ENCODE results near the gene NSMF.
A peak's percentile ranks its signal among the peaks of the same experiment; 100 is the strongest.

The NSMF gene

DNA sequence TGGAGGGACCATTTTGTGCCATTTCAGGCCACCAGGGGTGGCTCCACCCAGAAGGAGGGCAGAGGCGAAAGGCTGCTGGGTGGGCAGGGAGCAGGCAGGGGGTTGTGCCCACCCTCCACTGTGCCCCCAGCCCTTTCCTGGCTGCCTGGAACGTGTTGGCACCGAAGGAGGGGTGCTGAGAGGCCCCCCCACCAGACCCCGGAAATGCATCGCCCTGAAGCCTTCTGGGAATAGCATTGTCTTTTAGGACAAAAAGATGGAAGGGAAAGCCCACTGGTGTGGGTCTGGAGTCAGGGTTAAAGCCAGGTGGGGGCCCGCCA, 30.9 kb downstream of the NSMF start:
- Mint-ChIP-seq H3K36me3 (ENCODE audit: low read depth) (no peaks in the 10 kb centered on the region), H3K9me3 (no peaks in the 10 kb centered on the region)

DNA sequence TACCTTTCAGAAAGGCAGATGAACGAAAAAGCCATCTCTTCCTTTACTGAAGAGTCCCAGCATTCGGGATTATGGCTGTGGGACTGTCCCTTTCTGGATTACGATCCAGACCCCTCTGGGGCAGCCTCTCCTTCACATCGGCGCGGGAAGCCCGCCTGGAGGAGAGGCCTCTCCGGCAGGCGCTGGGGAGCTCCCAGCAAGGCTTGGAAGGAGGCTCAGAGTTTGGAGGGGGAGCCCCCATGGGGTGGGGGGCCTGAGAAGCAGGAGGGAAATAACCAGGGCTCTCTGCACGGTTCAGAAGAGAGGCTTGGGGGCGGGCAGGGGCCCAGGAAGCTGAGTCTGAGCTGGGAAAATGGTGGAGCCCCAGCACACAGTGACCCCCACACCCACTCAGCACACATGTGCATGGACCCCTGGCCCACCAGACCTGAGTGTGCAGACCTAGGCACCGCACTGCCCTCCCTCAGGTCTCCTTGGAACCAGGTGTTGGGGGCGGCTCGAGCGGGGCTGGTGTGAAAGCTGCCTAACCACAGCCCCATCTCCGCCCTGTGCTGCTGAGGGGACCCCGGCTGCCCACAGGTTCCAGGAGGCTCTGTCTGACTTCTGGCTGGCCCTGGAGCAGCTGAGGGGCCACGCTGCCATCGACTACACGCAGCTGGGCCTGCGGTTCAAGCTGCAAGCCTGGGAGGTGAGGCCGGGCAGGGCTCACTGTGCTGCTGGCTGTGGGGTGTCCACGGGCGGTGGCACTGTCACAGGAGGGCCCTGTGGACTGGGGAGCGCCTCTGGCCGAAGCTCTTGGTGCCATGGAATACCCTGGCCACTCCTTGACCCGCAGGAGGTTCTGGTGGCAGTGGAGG, 31.5 kb downstream of the NSMF start:
- Mint-ChIP-seq H3K4me3 (no peak overlapping the region), H3K9me3 (no peaks in the 10 kb centered on the region), H3K27ac (no peak overlapping the region), H3K36me3 (ENCODE audit: low read depth) (no peaks in the 10 kb centered on the region), H3K27me3 (ENCODE audit: low read depth, poor library complexity) (peaks cover 12% of the 10 kb centered on the region), H3K4me1 (peaks cover 14% of the 10 kb centered on the region)
- TF ChIP-seq, protein P1, sequence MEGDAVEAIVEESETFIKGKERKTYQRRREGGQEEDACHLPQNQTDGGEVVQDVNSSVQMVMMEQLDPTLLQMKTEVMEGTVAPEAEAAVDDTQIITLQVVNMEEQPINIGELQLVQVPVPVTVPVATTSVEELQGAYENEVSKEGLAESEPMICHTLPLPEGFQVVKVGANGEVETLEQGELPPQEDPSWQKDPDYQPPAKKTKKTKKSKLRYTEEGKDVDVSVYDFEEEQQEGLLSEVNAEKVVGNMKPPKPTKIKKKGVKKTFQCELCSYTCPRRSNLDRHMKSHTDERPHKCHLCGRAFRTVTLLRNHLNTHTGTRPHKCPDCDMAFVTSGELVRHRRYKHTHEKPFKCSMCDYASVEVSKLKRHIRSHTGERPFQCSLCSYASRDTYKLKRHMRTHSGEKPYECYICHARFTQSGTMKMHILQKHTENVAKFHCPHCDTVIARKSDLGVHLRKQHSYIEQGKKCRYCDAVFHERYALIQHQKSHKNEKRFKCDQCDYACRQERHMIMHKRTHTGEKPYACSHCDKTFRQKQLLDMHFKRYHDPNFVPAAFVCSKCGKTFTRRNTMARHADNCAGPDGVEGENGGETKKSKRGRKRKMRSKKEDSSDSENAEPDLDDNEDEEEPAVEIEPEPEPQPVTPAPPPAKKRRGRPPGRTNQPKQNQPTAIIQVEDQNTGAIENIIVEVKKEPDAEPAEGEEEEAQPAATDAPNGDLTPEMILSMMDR (IDR thresholded peaks at IDR 0.05), result no peak
- no peak for DNase-seq

More for the DNA sequence above, 30.9 kb downstream of the NSMF start:
- no peak for DNase-seq
- Mint-ChIP-seq H3K4me3 (no peak overlapping the region), H3K27ac (no peak overlapping the region), H3K27me3 (ENCODE audit: low read depth, poor library complexity) (peaks cover 12% of the 10 kb centered on the region), H3K4me1 (peaks cover 14% of the 10 kb centered on the region)
- TF ChIP-seq, protein P1 (IDR thresholded peaks at IDR 0.05), result no peak

DNA sequence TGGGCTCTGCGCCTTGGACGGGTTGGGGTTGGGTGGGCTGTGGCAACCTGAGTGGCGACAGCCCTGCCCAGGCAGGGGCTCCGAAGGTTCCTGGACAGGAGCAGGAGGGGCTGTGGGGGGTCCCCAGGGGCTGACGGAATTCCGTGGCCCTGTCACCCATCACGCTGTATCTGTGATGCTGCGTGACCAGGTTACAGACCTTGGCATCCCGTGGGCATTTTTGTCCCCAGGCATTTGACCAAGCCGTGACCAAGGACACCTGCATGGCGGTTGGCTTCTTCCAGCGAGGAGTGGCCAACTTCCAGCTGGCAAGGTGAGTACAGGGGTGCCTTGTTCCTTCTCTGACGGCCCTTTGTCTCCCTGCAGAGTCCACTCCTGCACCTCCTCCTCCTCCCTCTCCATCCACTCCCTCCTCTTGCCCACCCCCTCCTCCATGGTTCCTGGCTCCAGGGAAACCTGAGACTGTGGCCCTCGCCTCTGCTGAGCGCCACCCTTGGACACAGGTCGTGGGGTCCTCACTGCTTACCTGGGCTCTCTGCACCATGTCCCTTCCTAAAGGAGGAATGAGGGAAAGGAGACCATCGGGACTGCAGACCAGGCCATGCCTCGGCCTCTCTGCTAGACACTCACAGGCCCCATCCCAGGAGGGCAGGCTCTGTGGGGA, 33.0 kb downstream of the NSMF start:
- Mint-ChIP-seq H3K27ac (no peak overlapping the region), H3K36me3 (ENCODE audit: low read depth) (no peaks in the 10 kb centered on the region), H3K4me1 (peaks cover 27% of the 10 kb centered on the region), H3K27me3 (ENCODE audit: low read depth, poor library complexity) (peaks cover 19% of the 10 kb centered on the region), H3K9me3 (no peaks in the 10 kb centered on the region), H3K4me3 (no peak overlapping the region)
- DNase-seq, result no peak
- TF ChIP-seq, protein P1 (IDR thresholded peaks at IDR 0.05), result no peak

DNA sequence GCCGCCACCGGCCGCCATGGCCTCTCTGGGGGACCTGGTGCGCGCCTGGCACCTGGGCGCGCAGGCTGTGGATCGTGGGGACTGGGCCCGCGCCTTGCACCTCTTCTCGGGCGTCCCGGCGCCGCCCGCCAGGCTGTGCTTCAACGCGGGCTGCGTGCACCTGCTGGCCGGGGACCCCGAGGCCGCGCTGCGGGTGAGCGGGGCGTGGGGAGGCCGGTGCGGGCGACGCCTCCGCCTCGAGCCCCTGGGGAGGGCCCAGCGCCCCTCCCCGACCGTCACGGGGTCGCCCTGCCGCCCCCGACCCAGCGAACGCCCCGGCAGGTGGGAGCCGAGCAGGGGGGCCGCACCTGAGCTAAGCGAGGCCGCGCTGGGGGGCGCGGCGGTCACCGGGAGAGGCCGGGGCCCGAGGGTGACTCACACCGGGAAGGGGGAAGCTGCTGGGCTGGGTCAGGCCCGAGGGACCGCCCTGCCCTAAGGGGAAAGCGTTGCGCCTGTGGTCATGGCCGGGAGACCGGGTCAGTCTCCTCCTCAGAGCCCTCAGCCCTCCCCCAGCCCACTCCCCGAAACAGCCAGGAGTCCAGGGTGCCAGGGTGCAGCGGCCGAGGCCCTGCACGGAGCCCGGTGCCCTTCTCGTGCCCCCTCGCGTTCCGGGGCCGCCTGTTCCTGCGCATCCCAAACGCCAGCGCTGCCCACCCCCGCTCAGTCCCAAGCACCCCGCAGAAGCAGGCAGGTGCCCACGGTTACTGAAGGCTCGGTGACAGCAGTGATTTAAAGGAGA, 35.4 kb downstream of the NSMF start:
- TF ChIP-seq, protein P1 (IDR thresholded peaks at IDR 0.05), result no peak
- no peak for DNase-seq
- Mint-ChIP-seq H3K36me3 (ENCODE audit: low read depth) (no peaks in the 10 kb centered on the region), H3K27me3 (ENCODE audit: low read depth, poor library complexity) (peaks cover 19% of the 10 kb centered on the region), H3K4me3 (no peak overlapping the region), H3K27ac (no peak overlapping the region), H3K4me1 (peaks cover 29% of the 10 kb centered on the region), H3K9me3 (no peaks in the 10 kb centered on the region)

DNA sequence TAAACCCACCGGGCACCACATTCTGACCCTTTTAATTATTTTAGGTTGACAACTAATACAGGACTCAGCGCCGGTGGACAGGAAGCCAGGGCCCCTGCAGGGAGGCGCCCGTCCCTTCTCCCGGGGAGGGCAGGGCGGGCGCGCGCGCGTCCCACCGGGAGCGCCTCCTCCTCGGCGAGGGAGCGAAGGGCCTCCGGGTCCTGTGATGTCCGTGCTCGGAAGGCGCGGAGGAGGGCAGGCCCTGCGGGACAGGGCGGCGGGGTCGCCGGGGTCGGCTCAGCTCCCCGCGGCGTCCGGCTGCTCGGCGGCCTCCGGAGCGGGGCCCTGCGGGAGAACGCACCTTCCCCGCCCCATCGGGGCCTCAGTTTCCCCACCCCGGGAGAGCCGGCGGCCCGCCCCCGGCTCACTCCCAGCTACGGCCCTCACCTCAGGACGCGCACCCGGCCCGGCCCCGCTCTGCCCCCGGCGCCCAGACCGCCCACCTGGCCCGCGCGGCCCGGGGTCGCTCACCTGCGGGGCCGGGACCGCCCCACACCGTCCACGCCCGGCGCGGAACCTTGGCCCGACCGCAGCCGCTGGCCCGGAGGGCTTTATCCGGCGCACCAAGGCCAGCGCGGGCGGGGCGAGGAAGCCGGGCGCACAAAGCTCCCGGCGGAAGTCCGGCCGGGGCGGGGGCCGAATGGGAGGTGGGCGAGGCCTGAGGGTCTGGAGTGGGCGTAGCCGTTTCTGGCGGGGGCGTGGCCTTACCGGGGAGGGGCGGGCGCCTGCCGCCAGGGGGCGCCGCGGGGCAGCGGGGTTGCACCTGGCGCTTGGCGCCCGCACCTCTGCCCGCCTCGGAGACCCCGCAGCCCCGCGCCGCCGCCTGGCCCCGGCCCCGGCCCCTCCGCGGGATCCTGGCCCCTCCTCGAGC, 36.3 kb downstream of the NSMF start, which contains the start of the genes EXD3 and NOXA1:
EXD3 (minus strand) TSS at position 559 of the 910 bp plus-strand sequence. CDS start 27,805 bp downstream, outside the sequence.
NOXA1 (plus strand) TSS at position 790 of the 910 bp plus-strand sequence. CDS start 137 bp downstream, outside the sequence.
- Mint-ChIP-seq H3K9me3 (no peaks in the 10 kb centered on the region), H3K4me3 (peak within 1 kb of the TSS; percentile 93), H3K36me3 (ENCODE audit: low read depth) (no peaks in the 10 kb centered on the region), H3K4me1 (peaks cover 29% of the 10 kb centered on the region), H3K27me3 (ENCODE audit: low read depth, poor library complexity) (peaks cover 19% of the 10 kb centered on the region), H3K27ac (no peak within 1 kb of the TSS)
- TF ChIP-seq, protein P1 (IDR thresholded peaks at IDR 0.05), result no peak
- peak; percentile 97 for DNase-seq
